K562 (cell line): ENCODE results near the gene NRN1L. TPM values are rescaled to one million over a fixed set of nuclear protein-coding genes. Genes with fewer than 3 reads are reported as not detected.
A peak's percentile ranks its signal among the peaks of the same experiment; 100 is the strongest.

Source experiments
- CTBP1 ChIP-seq: fragments of 450-650 bp; IDR thresholded peaks from 2 replicates; pipeline ENCODE4 v1.6.1; 2016; ENCODE audit warnings: borderline replicate concordance
- EP300 ChIP-seq: IDR thresholded peaks from 2 replicates; pipeline ENCODE4 v1.6.1; 2012; ENCODE audit warnings: low read length, improper control_type of control experiment
- HMG20A ChIP-seq: fragments of 450-650 bp; formaldehyde crosslinking; conservative IDR thresholded peaks from 2 replicates; pipeline ENCODE4 v1.4.0; 2020; ENCODE audit warnings: mild to moderate bottlenecking, mixed read lengths
- HMG20B ChIP-seq: fragments of 250-450 bp; sonication (Bioruptor Pico); IDR thresholded peaks from 2 replicates; pipeline ENCODE4 v1.5.0; 2021; ENCODE audit warnings: mild to moderate bottlenecking
- HNRNPUL1 ChIP-seq: fragments of 200-400 bp; formaldehyde crosslinking; IDR thresholded peaks from 2 replicates; pipeline ENCODE4 v1.6.1; 2017; ENCODE audit warnings: low read length
- KLF16 ChIP-seq: IDR thresholded peaks from 2 replicates; pipeline ENCODE4 v1.6.1; 2016; ENCODE audit warnings: antibody characterized with exemption
- MCM2 ChIP-seq: fragments of 450-650 bp; IDR thresholded peaks from 2 replicates; pipeline ENCODE4 v1.6.1; 2017; ENCODE audit warnings: low read depth, mild to moderate bottlenecking
- RBM15 ChIP-seq: fragments of 200-400 bp; formaldehyde crosslinking; IDR thresholded peaks from 2 replicates; pipeline ENCODE4 v1.6.1; 2018; ENCODE audit warnings: mild to moderate bottlenecking, low read length, moderate library complexity; ENCODE audit not compliant: insufficient read depth
- RBM39 ChIP-seq: fragments of 200-400 bp; formaldehyde crosslinking; optimal IDR thresholded peaks from 2 replicates; pipeline ENCODE3; 2018; ENCODE audit warnings: low read depth, low read length
- RFX1 ChIP-seq: fragments of 450-650 bp; IDR thresholded peaks from 2 replicates; pipeline ENCODE4 v1.6.1; 2016; ENCODE audit warnings: mild to moderate bottlenecking, moderate library complexity
- SAP30 ChIP-seq: fragments of 200-600 bp; sonication (generic); IDR thresholded peaks from 2 replicates; pipeline ENCODE4 v1.6.1; 2012; ENCODE audit warnings: borderline replicate concordance, low read depth, mild to moderate bottlenecking, moderate library complexity, low read length, control low read depth, inconsistent platforms; ENCODE audit not compliant: insufficient read depth, poor library complexity, severe bottlenecking
- SNIP1 ChIP-seq: fragments of 450-650 bp; IDR thresholded peaks from 2 replicates; pipeline ENCODE4 v1.7.1; 2017; ENCODE audit warnings: low read depth, mild to moderate bottlenecking
- TAF1 ChIP-seq: IDR thresholded peaks from 2 replicates; pipeline ENCODE4 v1.6.1; 2011; ENCODE audit warnings: mild to moderate bottlenecking, low read length, moderate library complexity; ENCODE audit not compliant: insufficient read depth, control insufficient read depth, severe bottlenecking; ENCODE audit errors: extremely low read depth
- TAF15 ChIP-seq: fragments of 200-400 bp; formaldehyde crosslinking; IDR thresholded peaks from 2 replicates; pipeline ENCODE4 v1.6.1; 2017; ENCODE audit warnings: mild to moderate bottlenecking, low read depth, low read length, moderate library complexity
- ZNF57 ChIP-seq: fragments of 450-650 bp; formaldehyde crosslinking; IDR thresholded peaks from 2 replicates; pipeline ENCODE4 v1.4.0; 2020; ENCODE audit warnings: mild to moderate bottlenecking, moderate library complexity
- ZNF592 ChIP-seq: fragments of 450-650 bp; IDR thresholded peaks from 2 replicates; pipeline ENCODE4 v1.6.1; 2017; ENCODE audit warnings: antibody characterized with exemption, mild to moderate bottlenecking
- polyA plus RNA-seq, 8 experiments: library from polyadenylated mRNA; depleted of rRNA in 4 of 8; stranded (reverse) in 5 of 8; unstranded in 3 of 8; fragments of >200 nt; fragmentation: Nextera tagmentation in 2 of 8; fragmentation: Illumina TruSeq in 1 of 8; extraction: Ambion mirVana in 2 of 8; extraction: Trizol in 1 of 8; gene quantifications; 2 replicates each; pipeline versions ENCODE4 v1.2.1 to v1.2.3, GENCODE V29; 2011 to 2014; ENCODE audit warnings: inconsistent platforms in 1 of 8, missing spikeins in 1 of 8
- total RNA-seq, 7 experiments: library from RNA; depleted of rRNA in 6 of 7; stranded (reverse); fragments of >200 nt in 6 of 7; fragmentation: Illumina TruSeq in 2 of 7; extraction: Trizol in 2 of 7; gene quantifications; 2 replicates each; pipeline versions ENCODE4 v1.2.1 to v1.2.3, GENCODE V29; 2011 to 2021; ENCODE audit warnings: low replicate concordance in 1 of 7
- TF ChIP-seq, protein P1 (sequence below), 2 experiments: IDR thresholded peaks; 2 replicates each; pipeline ENCODE4 v1.6.1; 2011; ENCODE audit warnings: borderline replicate concordance in 1 of 2, control low read depth in 1 of 2, low read depth in 1 of 2, low read length in 1 of 2, mild to moderate bottlenecking in 1 of 2, mixed read lengths in 1 of 2, moderate library complexity in 1 of 2; ENCODE audit not compliant: insufficient read depth in 1 of 2, insufficient read length in 1 of 2, poor library complexity in 1 of 2, severe bottlenecking in 1 of 2; ENCODE audit errors: extremely low read depth in 1 of 2
- TF ChIP-seq, protein P2 (sequence below), 2 experiments: IDR thresholded peaks; 2 replicates each; pipeline ENCODE4 v1.6.1; 2012; ENCODE audit warnings: improper control_type of control experiment in 2 of 2, low read depth in 2 of 2, low read length in 2 of 2, borderline replicate concordance in 1 of 2
- TF ChIP-seq, protein P3 (sequence below): fragments of 450-650 bp; formaldehyde crosslinking; IDR thresholded peaks from 2 replicates; pipeline ENCODE4 v1.4.0; 2022; ENCODE audit warnings: missing genetic modification characterization

The NRN1L gene
- total and polyA plus RNA-seq, 9 of the 15 experiments (the other 6 are each of a cell fraction or from before 2014, with no cell fraction given) = 0.22 to 0.86 (median 0.61) TPM; not detected in 5

GRCh38 chr16:67857547-67858233 is 27.0 kb upstream of the NRN1L start (continued):
- TF ChIP-seq, protein P1, sequence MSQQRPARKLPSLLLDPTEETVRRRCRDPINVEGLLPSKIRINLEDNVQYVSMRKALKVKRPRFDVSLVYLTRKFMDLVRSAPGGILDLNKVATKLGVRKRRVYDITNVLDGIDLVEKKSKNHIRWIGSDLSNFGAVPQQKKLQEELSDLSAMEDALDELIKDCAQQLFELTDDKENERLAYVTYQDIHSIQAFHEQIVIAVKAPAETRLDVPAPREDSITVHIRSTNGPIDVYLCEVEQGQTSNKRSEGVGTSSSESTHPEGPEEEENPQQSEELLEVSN (IDR thresholded peaks at IDR 0.05; ENCODE audit: borderline replicate concordance in 1 of 2, extremely low read depth in 1 of 2, insufficient read depth in 1 of 2, insufficient read length in 1 of 2, low read depth in 1 of 2, low read length in 1 of 2, poor library complexity in 1 of 2, severe bottlenecking in 1 of 2) = no peak
- TF ChIP-seq ZNF592 (no peak), RBM39 (no peak), RFX1 (peak; percentile 92), KLF16 (no peak), HNRNPUL1 (no peak), MCM2 (no peak), HMG20B (no peak), RBM15 (no peak), CTBP1 (no peak), HMG20A (CRISPR knock-in tag) (no peak), EP300 (0 out of 2 replicates have a peak, but pooled peaks have one; percentile 35), SAP30 (no peak), TAF1 (no peak), ZNF57 (CRISPR knock-in tag) (no peak), TAF15 (no peak), SNIP1 (no peak)
- TF ChIP-seq, protein P2, sequence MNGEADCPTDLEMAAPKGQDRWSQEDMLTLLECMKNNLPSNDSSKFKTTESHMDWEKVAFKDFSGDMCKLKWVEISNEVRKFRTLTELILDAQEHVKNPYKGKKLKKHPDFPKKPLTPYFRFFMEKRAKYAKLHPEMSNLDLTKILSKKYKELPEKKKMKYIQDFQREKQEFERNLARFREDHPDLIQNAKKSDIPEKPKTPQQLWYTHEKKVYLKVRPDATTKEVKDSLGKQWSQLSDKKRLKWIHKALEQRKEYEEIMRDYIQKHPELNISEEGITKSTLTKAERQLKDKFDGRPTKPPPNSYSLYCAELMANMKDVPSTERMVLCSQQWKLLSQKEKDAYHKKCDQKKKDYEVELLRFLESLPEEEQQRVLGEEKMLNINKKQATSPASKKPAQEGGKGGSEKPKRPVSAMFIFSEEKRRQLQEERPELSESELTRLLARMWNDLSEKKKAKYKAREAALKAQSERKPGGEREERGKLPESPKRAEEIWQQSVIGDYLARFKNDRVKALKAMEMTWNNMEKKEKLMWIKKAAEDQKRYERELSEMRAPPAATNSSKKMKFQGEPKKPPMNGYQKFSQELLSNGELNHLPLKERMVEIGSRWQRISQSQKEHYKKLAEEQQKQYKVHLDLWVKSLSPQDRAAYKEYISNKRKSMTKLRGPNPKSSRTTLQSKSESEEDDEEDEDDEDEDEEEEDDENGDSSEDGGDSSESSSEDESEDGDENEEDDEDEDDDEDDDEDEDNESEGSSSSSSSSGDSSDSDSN (IDR thresholded peaks at IDR 0.05; ENCODE audit: borderline replicate concordance in 1 of 2, low read depth in 2 of 2, low read length in 2 of 2) = no peak
- TF ChIP-seq, protein P3, sequence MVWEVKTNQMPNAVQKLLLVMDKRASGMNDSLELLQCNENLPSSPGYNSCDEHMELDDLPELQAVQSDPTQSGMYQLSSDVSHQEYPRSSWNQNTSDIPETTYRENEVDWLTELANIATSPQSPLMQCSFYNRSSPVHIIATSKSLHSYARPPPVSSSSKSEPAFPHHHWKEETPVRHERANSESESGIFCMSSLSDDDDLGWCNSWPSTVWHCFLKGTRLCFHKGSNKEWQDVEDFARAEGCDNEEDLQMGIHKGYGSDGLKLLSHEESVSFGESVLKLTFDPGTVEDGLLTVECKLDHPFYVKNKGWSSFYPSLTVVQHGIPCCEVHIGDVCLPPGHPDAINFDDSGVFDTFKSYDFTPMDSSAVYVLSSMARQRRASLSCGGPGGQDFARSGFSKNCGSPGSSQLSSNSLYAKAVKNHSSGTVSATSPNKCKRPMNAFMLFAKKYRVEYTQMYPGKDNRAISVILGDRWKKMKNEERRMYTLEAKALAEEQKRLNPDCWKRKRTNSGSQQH (CRISPR knock-in tag) = no peak
